Activated CD4-positive, alpha-beta T cell treated with anti-CD3 and anti-CD28 coated beads for 36 hours (primary cell): ENCODE results near the gene CCDC15. TPM values are rescaled to one million over a fixed set of nuclear protein-coding genes. Genes with fewer than 3 reads are reported as not detected.
"Not testable (repeated sequence)": the region's sequence is repeated elsewhere in the genome, so short reads cannot be mapped to it uniquely, and the experiment has no call there.

Experiments
- ATAC-seq: fragments of 200-7000 bp; cut with Tn5 transposase; one replicate; pipeline ENCODE4 v1.10.0; 2021; ENCODE audit warnings: mild to moderate bottlenecking, moderate library complexity
- CTCF ChIA-PET: fragments of 350-600 bp; sonication (Branson Sonifier 250); formaldehyde crosslinking; loops from one replicate; lab custom pipeline; 2021; ENCODE audit warnings: antibody characterized with exemption; lab: Charles Lee
- POLR2A ChIA-PET: fragments of 350-600 bp; sonication (Branson Sonifier 250); formaldehyde crosslinking; loops from one replicate; lab custom pipeline; 2021; ENCODE audit warnings: antibody characterized with exemption, inconsistent platforms; lab: Charles Lee
- DNase-seq: peaks from one replicate; pipeline ENCODE4 v3.0.0-alpha.2; 2020
- H3K27ac Mint-ChIP-seq: one replicate; pipeline ENCODE4 v1.8.0; 2021; ENCODE audit warnings: mixed read lengths
- H3K27me3 Mint-ChIP-seq: one replicate; pipeline ENCODE4 v1.8.0; 2021; ENCODE audit warnings: mixed read lengths
- H3K36me3 Mint-ChIP-seq: one replicate; pipeline ENCODE4 v1.8.0; 2021; ENCODE audit warnings: low read depth, mixed read lengths
- H3K4me1 Mint-ChIP-seq: one replicate; pipeline ENCODE4 v1.8.0; 2021; ENCODE audit warnings: mixed read lengths
- H3K4me3 Mint-ChIP-seq: one replicate; pipeline ENCODE4 v1.8.0; 2021; ENCODE audit warnings: mild to moderate bottlenecking, moderate library complexity, mixed read lengths
- H3K9me3 Mint-ChIP-seq: one replicate; pipeline ENCODE4 v1.8.0; 2021; ENCODE audit warnings: low read depth, mixed read lengths
- intact Hi-C, 2 experiments: fragments of 100-400 bp; cut with DNase I in 1 of 2; cut with micrococcal nuclease in 1 of 2; formaldehyde crosslinking; loops; one replicate each; pipeline versions ENCODE4 v1.14.2 to v1.15.1; 2022 to 2024; cut with DNase I, micrococcal nuclease
- total RNA-seq, 2 experiments: library from RNA; stranded (reverse); gene quantifications; one replicate each; pipeline ENCODE4 v1.2.3, GENCODE V29; 2021

CCDC15 gene
- total RNA-seq, 2 experiments from 2014 or later, result 5.6 to 6.7 TPM

- ChIA-PET POLR2A (no interaction called here), CTCF (interaction anchor here (0.7 to 1.4 kb wide), 5 partner anchors 9 to 225 kb away, joined by 3 to 4 read pairs (median 4); partner anchors contain the start of gene CCDC15)
- Mint-ChIP-seq H3K27ac (no peak overlapping the region), H3K4me1 (peaks cover 14% of the 10 kb centered on the region), H3K4me3 (no peak overlapping the region), H3K36me3 (peaks cover under 1% of the 10 kb centered on the region), H3K27me3 (no peaks in the 10 kb centered on the region), H3K9me3 (peaks cover 2% of the 10 kb centered on the region)
- ATAC-seq (no peak), DNase-seq (no peak)
- intact Hi-C loops, result no loop called here
Observed at GRCh38 chr11:124943254-124943616, 10.8 kb upstream of the CCDC15 start.

GRCh38 chr11:124943741-124944140, 10.3 kb upstream of the CCDC15 start:
- no peak overlapping the region for H3K4me3 Mint-ChIP-seq
- DNase-seq (no peak), ATAC-seq (no peak)
- peaks cover 4% of the 10 kb centered on the region for H3K36me3 Mint-ChIP-seq
- POLR2A ChIA-PET, result no interaction called here
- intact Hi-C loops, result no loop called here
- H3K27ac Mint-ChIP-seq, result peak overlapping the region; percentile 34
- peaks cover 5% of the 10 kb centered on the region for H3K9me3 Mint-ChIP-seq
- peaks cover 14% of the 10 kb centered on the region for H3K4me1 Mint-ChIP-seq
- CTCF ChIA-PET, result interaction anchor here (0.7 to 1.4 kb wide), 5 partner anchors 10 to 224 kb away, joined by 3 to 4 read pairs (median 4); partner anchors contain the start of gene CCDC15
- no peaks in the 10 kb centered on the region for H3K27me3 Mint-ChIP-seq

GRCh38 chr11:124944565-124944964, 9.4 kb upstream of the CCDC15 start:
- Mint-ChIP-seq H3K27me3 (no peaks in the 10 kb centered on the region), H3K4me1 (peaks cover 18% of the 10 kb centered on the region), H3K27ac (no peak overlapping the region), H3K9me3 (peaks cover 9% of the 10 kb centered on the region), H3K36me3 (peaks cover 7% of the 10 kb centered on the region), H3K4me3 (no peak overlapping the region)
- ChIA-PET CTCF (interaction anchor here (1.3 kb wide), 1 partner anchor 196 kb away, joined by 4 read pairs; no protein-coding TSS in a partner anchor), POLR2A (no interaction called here)
- ATAC-seq (no peak), DNase-seq (no peak)
- intact Hi-C loops, result no loop called here

GRCh38 chr11:124945826-124946225, 8.2 kb upstream of the CCDC15 start:
- H3K36me3 Mint-ChIP-seq, result peaks cover 7% of the 10 kb centered on the region
- CTCF ChIA-PET, result interaction anchor here (0.5 to 1.1 kb wide), 2 partner anchors 85 to 196 kb away, joined by 4 to 7 read pairs; no protein-coding TSS in a partner anchor
- no peak overlapping the region for H3K27ac Mint-ChIP-seq
- no peak for DNase-seq
- intact Hi-C loops, result no loop called here
- no peak for ATAC-seq
- peaks cover 18% of the 10 kb centered on the region for H3K4me1 Mint-ChIP-seq
- H3K27me3 Mint-ChIP-seq, result no peaks in the 10 kb centered on the region
- H3K4me3 Mint-ChIP-seq, result no peak overlapping the region
- POLR2A ChIA-PET, result no interaction called here
- H3K9me3 Mint-ChIP-seq, result peaks cover 9% of the 10 kb centered on the region

GRCh38 chr11:124946735-124947141, 7.3 kb upstream of the CCDC15 start:
- DNase-seq (no peak), ATAC-seq (no peak)
- H3K27ac Mint-ChIP-seq, result no peak overlapping the region
- peaks cover 18% of the 10 kb centered on the region for H3K4me1 Mint-ChIP-seq
- intact Hi-C loops, result no loop called here
- peaks cover 9% of the 10 kb centered on the region for H3K9me3 Mint-ChIP-seq
- ChIA-PET CTCF (no interaction called here), POLR2A (no interaction called here)
- H3K36me3 Mint-ChIP-seq, result peaks cover 7% of the 10 kb centered on the region
- H3K27me3 Mint-ChIP-seq, result no peaks in the 10 kb centered on the region
- H3K4me3 Mint-ChIP-seq, result no peak overlapping the region

GRCh38 chr11:124950601-124951330, 3.2 kb upstream of the CCDC15 start:
- no peak for ATAC-seq
- Mint-ChIP-seq H3K27ac (no peak overlapping the region), H3K4me3 (no peak overlapping the region), H3K36me3 (peaks cover 7% of the 10 kb centered on the region), H3K27me3 (no peaks in the 10 kb centered on the region), H3K4me1 (peaks cover 4% of the 10 kb centered on the region), H3K9me3 (peaks cover 9% of the 10 kb centered on the region)
- ChIA-PET CTCF (interaction anchor here (0.5 to 1.4 kb wide), 2 partner anchors 74 to 141 kb away, joined by 3 to 4 read pairs; no protein-coding TSS in a partner anchor), POLR2A (no interaction called here)
- intact Hi-C loops, result loop anchor here (5.0 to 10.0 kb wide), 4 partner anchors 203 to 937 kb away; partner anchors contain the start of genes CHEK1 (in 1 of the 2), HYLS1 (in 1 of the 2), SIAE (in 1 of the 2) and SPA17 (in 1 of the 2)
- no peak for DNase-seq

GRCh38 chr11:124951341-124951740, 2.7 kb upstream of the CCDC15 start:
- intact Hi-C loops, result loop anchor here (5.0 to 10.0 kb wide), 4 partner anchors 204 to 936 kb away; partner anchors contain the start of genes CHEK1 (in 1 of the 2), HYLS1 (in 1 of the 2), SIAE (in 1 of the 2) and SPA17 (in 1 of the 2)
- POLR2A ChIA-PET, result no interaction called here
- CTCF ChIA-PET, result interaction anchor here (1.4 kb wide), 1 partner anchor 75 kb away, joined by 3 read pairs; no protein-coding TSS in a partner anchor

GRCh38 chr11:124954590-124954955, 571 bp downstream of the CCDC15 start:
- Mint-ChIP-seq H3K27me3 (no peaks in the 10 kb centered on the region), H3K36me3 (no peaks in the 10 kb centered on the region), H3K4me3 (no peak overlapping the region), H3K27ac (no peak overlapping the region), H3K4me1 (no peaks in the 10 kb centered on the region), H3K9me3 (no peaks in the 10 kb centered on the region)
- intact Hi-C loops, result loop anchor here (1.0 to 10.0 kb wide), 14 partner anchors 78 to 1314 kb away; partner anchors contain the start of genes HYLS1 (in 2 of the 2), SIAE (in 2 of the 2), SPA17 (in 2 of the 2) and TMEM218 (in 2 of the 2)
- no peak for ATAC-seq
- ChIA-PET CTCF (interaction anchor here (0.6 to 2.1 kb wide), 8 partner anchors 78 to 391 kb away, joined by 3 to 13 read pairs (median 4); partner anchors contain the start of gene TMEM218), POLR2A (no interaction called here)
- DNase-seq, result no peak

More at GRCh38 chr11:124951341-124951740, 2.7 kb upstream of the CCDC15 start:
- Mint-ChIP-seq H3K4me3 (no peak overlapping the region), H3K27ac (no peak overlapping the region), H3K4me1 (peaks cover 4% of the 10 kb centered on the region), H3K9me3 (peaks cover 9% of the 10 kb centered on the region), H3K36me3 (peaks cover 7% of the 10 kb centered on the region), H3K27me3 (no peaks in the 10 kb centered on the region)
- ATAC-seq (no peak), DNase-seq (no peak)

- no peak overlapping the region for H3K4me3 Mint-ChIP-seq
Observed at GRCh38 chr11:124955035-124955434, 1.0 kb downstream of the CCDC15 start.

GRCh38 chr11:124961972-124962609, 8.1 kb downstream of the CCDC15 start:
- ATAC-seq (peak; percentile 98), DNase-seq (no peak)
- Mint-ChIP-seq H3K9me3 (no peaks in the 10 kb centered on the region), H3K27ac (no peak overlapping the region), H3K36me3 (peaks cover 3% of the 10 kb centered on the region), H3K4me1 (no peaks in the 10 kb centered on the region), H3K27me3 (no peaks in the 10 kb centered on the region), H3K4me3 (no peak overlapping the region)
- ChIA-PET POLR2A (no interaction called here), CTCF (interaction anchor here (4.8 kb wide), 1 partner anchor 180 kb away, joined by 32 read pairs; no protein-coding TSS in a partner anchor)
- intact Hi-C loops, result loop anchor here (1.0 to 5.0 kb wide), 7 partner anchors 149 to 441 kb away; partner anchors contain the start of gene TMEM218 (in 1 of the 2)

More at GRCh38 chr11:124955035-124955434, 1.0 kb downstream of the CCDC15 start:
- CTCF ChIA-PET, result interaction anchor here (0.5 to 1.9 kb wide), 5 partner anchors 83 to 391 kb away, joined by 3 to 7 read pairs (median 4); partner anchors contain the start of gene TMEM218
- Mint-ChIP-seq H3K9me3 (no peaks in the 10 kb centered on the region), H3K27me3 (no peaks in the 10 kb centered on the region), H3K4me1 (no peaks in the 10 kb centered on the region), H3K36me3 (no peaks in the 10 kb centered on the region), H3K27ac (no peak overlapping the region)
- ATAC-seq (no peak), DNase-seq (no peak)
- POLR2A ChIA-PET, result no interaction called here
- intact Hi-C loops, result loop anchor here (2.0 to 10.0 kb wide), 7 partner anchors 118 to 1314 kb away; partner anchors contain the start of genes CDON (in 1 of the 2), CHEK1 (in 1 of the 2), FOXRED1 (in 1 of the 2) and HYLS1 (in 1 of the 2)

- intact Hi-C loops, DNase-seq, ATAC-seq, H3K4me1 Mint-ChIP-seq, H3K27me3 Mint-ChIP-seq, H3K4me3 Mint-ChIP-seq, CTCF ChIA-PET, H3K27ac Mint-ChIP-seq, POLR2A ChIA-PET, H3K9me3 Mint-ChIP-seq, H3K36me3 Mint-ChIP-seq: not testable (repeated sequence)
Observed at GRCh38 chr11:124968197-124968596, 14.2 kb downstream of the CCDC15 start.
